HG03571 (cell line): Measurements from ENCODE around the gene MICAL2.

Source experiments
- ATAC-seq: cut with Tn5 transposase; IDR thresholded peaks from one replicate; pipeline ENCODE4 v1.9.1; 2021; ENCODE audit not compliant: unreplicated experiment

Gene MICAL2

GRCh38 chr11:12280199-12280837 lies 169.9 kb downstream of the MICAL2 start:
- ATAC-seq = no peak

DNA sequence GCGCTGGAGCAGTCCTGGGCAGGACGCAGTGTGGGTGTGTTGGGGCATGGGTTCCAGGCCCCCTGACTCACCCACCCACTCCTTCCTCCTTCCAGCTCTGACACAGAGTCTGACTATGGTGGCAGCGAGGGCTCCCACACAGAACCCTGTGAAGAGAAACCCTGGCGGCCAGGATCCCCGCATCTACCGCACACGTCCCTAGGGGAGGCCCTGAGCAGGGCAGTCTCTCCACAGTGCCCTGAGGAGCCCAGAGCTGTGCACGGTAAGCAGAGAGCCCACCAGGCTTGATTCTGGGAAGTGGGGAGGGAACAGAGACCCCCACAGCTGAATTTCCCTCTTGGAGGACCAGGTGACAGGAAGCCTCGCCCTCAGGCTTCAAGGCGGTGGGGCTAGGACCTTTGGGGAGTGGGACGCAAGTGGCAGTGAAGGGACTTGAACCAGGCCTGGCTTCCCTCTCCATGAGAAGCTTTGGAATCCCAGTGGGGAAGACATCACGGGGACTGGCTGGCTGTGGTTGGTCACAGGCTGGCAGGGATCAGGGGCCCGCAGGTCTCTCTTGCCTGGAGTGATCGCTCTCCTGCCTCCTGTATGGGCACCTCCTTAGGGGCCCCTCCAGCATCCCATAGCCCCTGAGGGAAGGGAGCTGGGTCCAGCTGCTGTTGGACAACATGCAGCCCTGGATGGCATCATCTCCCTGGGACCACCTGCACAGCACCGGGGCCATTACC lies 170.6 kb downstream of the MICAL2 start:
- no peak for ATAC-seq

GRCh38 chr11:12281571-12282478 lies 171.4 kb downstream of the MICAL2 start:
- peak; percentile 59 for ATAC-seq

GRCh38 chr11:12282676-12283075 lies 172.3 kb downstream of the MICAL2 start:
- ATAC-seq = no peak

DNA sequence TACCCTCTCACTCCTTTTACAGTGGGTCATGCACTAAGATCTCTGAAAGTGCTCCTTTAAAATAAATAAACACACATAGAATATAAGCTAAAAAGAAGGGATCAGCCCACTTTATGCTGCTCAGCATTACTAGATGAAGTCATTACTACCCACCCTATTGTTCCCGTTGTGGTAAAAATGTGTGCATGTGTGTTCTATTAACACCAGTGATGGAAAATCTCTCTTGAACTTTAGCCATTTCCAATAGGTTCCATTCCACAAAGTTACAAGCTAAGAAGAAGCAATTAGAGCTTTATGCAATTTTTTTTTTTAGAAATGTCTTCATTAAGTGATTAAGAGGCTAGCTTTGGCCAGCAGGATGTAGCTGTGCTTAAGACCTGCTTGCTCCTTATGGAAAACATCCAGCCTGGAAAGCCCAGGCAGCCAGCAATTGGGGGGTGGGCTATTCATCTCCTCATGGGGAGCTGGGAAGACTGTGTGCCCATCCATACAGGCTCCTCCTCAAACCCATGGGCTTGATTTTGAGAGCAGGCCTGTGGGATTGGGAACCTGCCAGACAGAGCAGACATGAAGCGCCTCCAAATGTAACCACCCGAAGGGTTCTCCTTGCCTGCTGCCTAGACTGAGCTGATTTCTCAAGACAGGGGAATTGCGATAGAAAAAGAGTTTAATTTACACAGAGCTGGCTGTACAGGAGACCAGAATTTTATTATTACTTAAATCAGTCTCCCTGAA lies 174.1 kb downstream of the MICAL2 start:
- no peak for ATAC-seq

GRCh38 chr11:12285106-12285505 lies 174.7 kb downstream of the MICAL2 start:
- no peak for ATAC-seq

GRCh38 chr11:12285811-12286222 lies 175.4 kb downstream of the MICAL2 start:
- ATAC-seq = no peak

DNA sequence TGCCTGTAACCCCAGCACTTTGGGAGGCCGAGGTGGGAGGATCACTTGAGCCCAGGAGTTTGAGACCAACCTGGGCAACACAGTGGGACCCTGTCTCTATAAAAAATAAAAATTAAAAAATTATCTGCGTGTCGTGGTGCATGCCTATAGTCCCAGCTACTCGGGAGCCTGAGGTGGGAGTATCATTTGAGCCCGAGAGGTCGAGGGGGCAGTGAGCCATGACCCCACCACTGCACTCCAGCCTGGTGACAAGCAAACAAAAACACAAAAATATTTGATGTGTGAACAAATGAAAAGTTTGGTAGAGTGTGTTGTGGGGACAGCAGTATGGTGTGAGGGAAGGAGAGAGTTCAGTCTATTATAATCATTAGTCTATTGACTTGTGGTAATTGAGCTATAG lies 176.2 kb downstream of the MICAL2 start:
- no peak for ATAC-seq

- no peak for ATAC-seq
Observed at GRCh38 chr11:12287009-12287373, 176.6 kb downstream of the MICAL2 start.

DNA sequence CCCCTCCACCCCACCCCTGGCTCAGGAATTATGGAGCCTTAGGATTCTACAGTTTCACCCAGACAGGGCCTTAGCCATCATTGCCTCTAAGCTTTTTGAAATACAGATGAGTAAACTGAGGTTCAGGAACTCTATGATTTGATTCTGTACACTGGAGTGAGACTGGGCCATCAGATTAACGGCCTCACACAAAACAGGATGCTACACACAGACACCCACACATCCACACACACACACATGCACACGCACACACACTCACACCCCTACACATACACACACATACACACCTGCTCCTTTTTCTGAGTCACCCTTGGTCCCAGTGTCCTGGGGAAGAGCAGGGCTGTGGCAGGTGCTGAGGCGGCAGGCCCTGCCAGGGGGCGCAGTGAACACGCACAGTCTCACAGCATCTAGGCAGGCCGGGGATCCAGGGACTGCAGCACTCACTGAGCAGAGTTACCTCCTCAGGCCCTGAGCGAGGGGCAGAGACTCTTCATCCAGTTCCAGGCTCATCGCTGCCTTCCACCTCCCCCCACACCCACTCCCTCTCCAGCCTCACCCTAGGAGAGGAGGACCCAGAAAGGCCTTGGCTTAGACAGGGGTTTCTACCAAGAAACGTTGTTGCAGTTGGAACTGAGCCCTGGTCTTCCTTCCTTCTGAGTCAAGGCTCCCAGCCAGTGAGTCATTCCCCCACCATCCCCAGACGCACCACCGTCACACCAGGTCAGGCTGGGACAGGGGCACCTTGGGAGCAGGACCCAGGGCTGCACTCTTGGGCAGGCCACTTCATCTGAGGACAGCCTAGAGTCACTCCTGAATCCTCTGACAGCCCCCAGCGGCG lies 177.2 kb downstream of the MICAL2 start:
- ATAC-seq = no peak

DNA sequence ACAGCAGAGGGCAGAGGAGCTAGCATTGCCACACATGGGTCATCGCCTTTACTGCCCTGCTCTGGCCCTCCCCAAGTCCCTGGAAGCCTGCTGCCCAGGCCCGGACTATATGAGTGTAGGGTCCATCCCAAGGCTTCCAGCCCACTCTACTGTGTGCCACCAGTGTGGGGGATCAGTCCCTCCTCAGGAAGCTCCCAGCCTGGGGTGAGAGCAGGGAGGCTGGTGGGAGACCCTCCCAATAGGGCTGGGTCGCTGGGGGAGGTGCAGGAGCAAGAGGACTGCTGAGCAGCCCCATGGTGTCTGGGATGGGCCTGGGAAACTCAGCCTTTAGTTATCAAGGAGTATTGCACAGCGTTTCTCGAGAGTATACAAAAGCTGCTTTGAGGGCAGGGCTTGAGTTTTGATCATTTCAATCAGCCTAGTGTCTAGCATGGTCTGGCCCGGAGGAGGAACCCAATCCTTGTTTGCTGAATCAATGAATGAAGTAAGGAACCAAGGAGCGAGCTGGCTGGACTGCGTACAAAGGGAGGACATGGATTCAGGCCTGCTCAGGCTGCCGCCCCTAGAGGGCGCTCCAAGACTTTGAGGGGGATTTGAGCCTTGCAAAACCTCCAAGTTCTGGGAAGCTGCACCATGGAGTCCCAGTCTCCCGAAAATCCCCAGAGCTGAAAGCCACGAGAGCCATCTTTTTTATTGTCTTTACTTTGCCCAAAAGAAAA lies 178.0 kb downstream of the MICAL2 start:
- no peak for ATAC-seq

- ATAC-seq = no peak
Observed at GRCh38 chr11:12288931-12289666, 178.7 kb downstream of the MICAL2 start.

GRCh38 chr11:12289667-12290476 lies 179.5 kb downstream of the MICAL2 start:
- ATAC-seq = no peak

GRCh38 chr11:12290477-12290922 lies 180.1 kb downstream of the MICAL2 start:
- no peak for ATAC-seq

GRCh38 chr11:12291313-12291712 lies 180.9 kb downstream of the MICAL2 start:
- no peak for ATAC-seq

DNA sequence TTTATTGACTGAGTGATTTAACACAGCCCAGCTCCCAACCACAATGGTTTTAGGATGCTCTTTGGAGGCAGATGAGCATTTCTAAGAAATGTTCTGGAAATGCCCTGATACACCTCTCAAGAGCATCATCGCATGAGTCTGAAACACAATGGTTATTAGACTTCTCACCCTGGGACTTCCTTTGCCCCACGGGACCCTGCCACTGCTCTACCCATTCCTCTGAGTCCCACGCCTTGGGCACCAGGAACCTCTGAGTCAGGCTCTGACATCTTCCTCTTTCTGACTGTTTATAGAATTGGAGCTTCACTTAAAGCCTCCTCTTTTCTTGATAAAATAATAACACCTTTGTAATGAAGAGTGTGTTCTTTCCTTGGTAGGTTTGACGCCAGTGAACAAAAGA lies 181.4 kb downstream of the MICAL2 start:
- ATAC-seq = no peak

DNA sequence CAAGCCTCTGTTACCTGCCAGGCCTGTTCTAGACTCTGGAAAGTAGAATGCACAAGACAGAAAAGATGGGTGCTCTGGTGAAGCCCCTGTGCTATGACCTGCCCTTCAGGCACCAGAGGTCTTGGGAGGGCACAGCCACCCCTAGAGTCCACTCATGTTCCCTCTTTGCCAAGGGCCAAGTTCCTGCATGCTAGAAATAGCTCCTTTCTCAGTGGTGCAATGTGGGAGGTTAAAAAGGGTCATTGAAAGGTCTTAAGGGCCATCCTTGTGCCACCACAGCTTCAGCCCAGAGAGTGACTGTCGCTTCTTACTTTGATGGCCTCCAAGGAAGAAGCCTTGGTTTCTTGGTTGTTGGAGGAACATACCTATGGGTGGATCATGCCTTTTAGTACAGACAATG lies 182.4 kb downstream of the MICAL2 start:
- ATAC-seq = no peak

DNA sequence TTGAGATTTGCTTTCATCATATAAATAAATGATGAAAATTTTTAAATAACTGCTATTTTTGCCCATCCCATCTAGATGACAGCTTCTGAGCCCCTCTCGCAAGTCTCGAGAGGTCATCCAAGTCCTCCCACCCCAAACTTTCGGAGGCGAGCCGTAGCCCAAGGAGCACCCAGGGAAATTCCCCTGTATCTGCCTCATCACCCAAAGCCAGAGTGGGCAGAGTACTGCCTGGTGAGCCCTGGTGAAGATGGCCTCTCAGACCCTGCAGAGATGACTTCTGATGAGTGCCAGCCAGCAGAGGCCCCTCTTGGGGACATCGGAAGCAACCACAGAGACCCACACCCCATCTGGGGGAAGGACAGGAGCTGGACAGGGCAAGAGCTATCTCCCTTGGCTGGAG lies 183.1 kb downstream of the MICAL2 start:
- ATAC-seq = no peak
